Measurements from ENCODE around the gene SLC9A9. TPM values are rescaled to one million over a fixed set of nuclear protein-coding genes. Genes with fewer than 3 reads are reported as not detected.

Gene SLC9A9
- total and polyA plus RNA-seq, 2 of the 8 experiments (the other 6 are each of a cell fraction or from before 2014, with no cell fraction given): 0.48 to 1.1 TPM

DNA sequence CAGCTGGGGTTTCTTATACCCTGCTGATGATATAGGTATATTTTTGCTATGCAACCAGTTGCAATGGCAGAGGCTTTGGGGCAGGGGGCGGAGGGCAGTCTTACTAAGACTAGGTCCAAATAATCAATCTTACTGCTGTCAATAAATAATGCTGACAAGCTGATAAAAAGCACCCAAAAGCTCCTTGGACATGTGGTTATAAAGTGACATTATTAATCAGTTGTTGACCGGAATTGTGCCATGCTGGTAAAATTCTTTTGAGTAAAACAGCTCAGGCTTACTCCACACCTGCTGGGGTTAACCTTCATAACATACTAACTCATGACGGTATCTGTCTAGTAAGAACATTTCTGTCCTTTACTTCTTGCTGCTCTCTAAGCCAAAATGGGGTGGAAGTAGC is 626.8 kb downstream of the SLC9A9 start:
- H3K36me3 ChIP-seq (ENCODE audit: control insufficient read depth in 2 of 4, insufficient read depth in 4 of 4, low read length in 3 of 4): no peaks in the 10 kb centered on the region
- H3K27ac ChIP-seq (ENCODE audit: low read depth, low read length): no peak overlapping the region
- H3K14ac ChIP-seq (ENCODE audit: insufficient read length): no peak overlapping the region
- TF ChIP-seq RAD21 (IDR thresholded peaks at IDR 0.05 in 1 of 2, conservative IDR thresholded peaks at IDR 0.05 in 1 of 2; ENCODE audit: low read depth in 2 of 2, low read length in 2 of 2) (0 out of 4 replicates have a peak, but pooled peaks of 1 of the 2 experiments have one; percentile 2), NRF1 (IDR thresholded peaks at IDR 0.05; ENCODE audit: low read depth, low read length) (no peak), CTBP2 (IDR thresholded peaks at IDR 0.05; ENCODE audit: borderline replicate concordance, insufficient read depth, insufficient read length, low read length) (no peak), SUZ12 (IDR thresholded peaks at IDR 0.05; ENCODE audit: low read length) (no peak), BRCA1 (IDR thresholded peaks at IDR 0.05; ENCODE audit: low read depth, low read length) (no peak)
- no peak overlapping the region for H3K4ac ChIP-seq (replicated peaks; ENCODE audit: insufficient read length, low read depth, low read length)
- no peaks in the 10 kb centered on the region for H3K79me2 ChIP-seq (ENCODE audit: control insufficient read depth in 1 of 2, insufficient read depth in 2 of 2, low read length in 2 of 2)
- H3K18ac ChIP-seq (ENCODE audit: extremely low read depth, low read length): no peak overlapping the region
- H3K9ac ChIP-seq (replicated peaks in 1 of 4; ENCODE audit: extremely low read depth in 1 of 4, low read depth in 3 of 4, low read length in 3 of 4): no peak overlapping the region
- no peak for FAIRE-seq
- no peak for DNase-seq (ENCODE audit: low read depth in 1 of 2, low spot score in 2 of 2)
- H2BK5ac ChIP-seq (ENCODE audit: low read depth, low read length): no peak overlapping the region
- H4K5ac ChIP-seq (ENCODE audit: insufficient read length, low read depth, low read length): no peak overlapping the region
- H2BK120ac ChIP-seq (replicated peaks; ENCODE audit: low read depth, low read length): no peak overlapping the region
- no peak overlapping the region for H3K4me2 ChIP-seq (ENCODE audit: insufficient read depth in 1 of 2, low read depth in 2 of 2, low read length in 2 of 2)
- no peak overlapping the region for H2BK15ac ChIP-seq (ENCODE audit: low read length)
- no peaks in the 10 kb centered on the region for H3K4me1 ChIP-seq (replicated peaks in 1 of 4; ENCODE audit: control insufficient read depth in 3 of 4, insufficient read depth in 4 of 4, low read length in 3 of 4)
- H3K23ac ChIP-seq (ENCODE audit: insufficient read length): no peak overlapping the region
- no peaks in the 10 kb centered on the region for H4K20me1 ChIP-seq (replicated peaks in 1 of 2; ENCODE audit: control insufficient read depth in 1 of 2, insufficient read depth in 2 of 2, low read length in 2 of 2)
- no peaks in the 10 kb centered on the region for H3K9me3 ChIP-seq (ENCODE audit: insufficient read depth in 2 of 2, low read depth in 1 of 2, low read length in 1 of 2)
- H3K23me2 ChIP-seq (ENCODE audit: low read depth, low read length): no peaks in the 10 kb centered on the region
- H2AFZ ChIP-seq (ENCODE audit: low read length): no peak overlapping the region
- 95% methylated on average over 3 of the region's 3 CpGs; no CpG with 5 or more reads in 1 of the 2 experiments for WGBS, 2 experiments (ENCODE audit: extremely low coverage in 1 of 2, insufficient coverage in 1 of 2, insufficient read length in 1 of 2, insufficient replicate concordance in 2 of 2, low coverage in 1 of 2, low lambda C conversion rate in 2 of 2, missing lambda C conversion rate in 1 of 2)
- no peak overlapping the region for H2BK20ac ChIP-seq (ENCODE audit: low read length)
- no peak overlapping the region for H3K4me3 ChIP-seq (ENCODE audit: extremely low read depth in 1 of 4, insufficient read depth in 2 of 4, low read depth in 3 of 4, low read length in 4 of 4)
- H2BK12ac ChIP-seq (ENCODE audit: low read depth, low read length): no peak overlapping the region
- POLR2A ChIA-PET (ENCODE audit: partially characterized antibody): no interaction called here
- CTCF ChIA-PET (ENCODE audit: partially characterized antibody): interaction anchor here (1.0 to 1.5 kb wide), 3 partner anchors 9 to 127 kb away, joined by 3 to 5 read pairs (median 4); no protein-coding TSS in a partner anchor
- no peaks in the 10 kb centered on the region for H3K79me1 ChIP-seq (ENCODE audit: low read depth, low read length)
- no peak overlapping the region for H2AK5ac ChIP-seq (ENCODE audit: low read depth, low read length)
- no peaks in the 10 kb centered on the region for H3K27me3 ChIP-seq (replicated peaks in 1 of 4; ENCODE audit: control insufficient read depth in 3 of 4, extremely low read depth in 1 of 4, insufficient read depth in 3 of 4, low read length in 3 of 4)
- no peak overlapping the region for H3K56ac ChIP-seq (replicated peaks; ENCODE audit: insufficient read length, low read depth, low read length)
- no peak overlapping the region for H4K8ac ChIP-seq (ENCODE audit: extremely low read depth, insufficient read depth, low read length)
- H4K91ac ChIP-seq (replicated peaks; ENCODE audit: insufficient read length, low read length): no peak overlapping the region
